ENCODE data around the gene U2AF2. TPM values are rescaled to one million over a fixed set of nuclear protein-coding genes. Genes with fewer than 3 reads are reported as not detected.

Gene U2AF2
- total and polyA plus RNA-seq, 2 of the 8 experiments (the other 6 are each of a cell fraction or from before 2014, with no cell fraction given), result 162 to 252 TPM

DNA sequence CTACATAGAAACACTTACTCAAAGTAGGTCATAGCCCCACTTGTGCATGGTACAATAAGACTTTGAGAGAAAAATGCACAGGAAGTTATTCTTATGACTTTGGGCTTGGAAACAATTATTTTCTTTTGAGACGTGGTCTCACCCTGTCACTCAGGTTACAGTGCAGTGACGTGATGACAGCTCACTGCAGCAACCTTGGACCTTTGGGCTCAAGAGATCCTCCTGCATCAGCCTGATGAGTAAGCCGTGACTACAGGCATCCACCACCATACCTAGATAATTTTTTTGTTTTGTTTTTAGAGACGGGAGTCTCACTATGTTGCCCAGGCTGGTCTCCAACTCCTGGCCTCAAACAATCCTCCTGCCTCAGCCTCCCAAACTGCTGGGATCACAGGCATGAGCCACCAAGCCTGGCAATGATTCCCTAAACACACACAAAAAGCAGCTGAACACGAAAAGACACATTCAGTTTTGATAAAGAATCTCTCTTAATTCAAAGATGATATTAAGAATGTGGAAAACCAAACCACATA is 65.4 kb downstream of the U2AF2 start:
- no peak overlapping the region for H3K14ac ChIP-seq (ENCODE audit: insufficient read length)
- no peak overlapping the region for H3K4me2 ChIP-seq (ENCODE audit: insufficient read depth in 1 of 2, low read depth in 2 of 2, low read length in 2 of 2)
- no peak overlapping the region for H2BK120ac ChIP-seq (replicated peaks; ENCODE audit: low read depth, low read length)
- no peak overlapping the region for H3K9ac ChIP-seq (replicated peaks in 1 of 4; ENCODE audit: extremely low read depth in 1 of 4, low read depth in 3 of 4, low read length in 3 of 4)
- ChIA-PET POLR2A (ENCODE audit: partially characterized antibody) (no interaction called here), CTCF (ENCODE audit: partially characterized antibody) (no interaction called here)
- no peak overlapping the region for H4K91ac ChIP-seq (replicated peaks; ENCODE audit: insufficient read length, low read length)
- H2BK12ac ChIP-seq (ENCODE audit: low read depth, low read length), result no peak overlapping the region
- no peak overlapping the region for H2BK20ac ChIP-seq (ENCODE audit: low read length)
- H3K79me2 ChIP-seq (ENCODE audit: control insufficient read depth in 1 of 2, insufficient read depth in 2 of 2, low read length in 2 of 2), result no peaks in the 10 kb centered on the region
- DNase-seq (ENCODE audit: low read depth in 1 of 2, low spot score in 2 of 2) (no peak), FAIRE-seq (no peak)
- H4K5ac ChIP-seq (ENCODE audit: insufficient read length, low read depth, low read length), result no peak overlapping the region
- H3K27me3 ChIP-seq (replicated peaks in 1 of 4; ENCODE audit: control insufficient read depth in 3 of 4, extremely low read depth in 1 of 4, insufficient read depth in 3 of 4, low read length in 3 of 4), result no peaks in the 10 kb centered on the region
- no peak overlapping the region for H2BK5ac ChIP-seq (ENCODE audit: low read depth, low read length)
- H3K23me2 ChIP-seq (ENCODE audit: low read depth, low read length), result no peaks in the 10 kb centered on the region
- H3K4ac ChIP-seq (replicated peaks; ENCODE audit: insufficient read length, low read depth, low read length), result no peak overlapping the region
- H3K79me1 ChIP-seq (ENCODE audit: low read depth, low read length), result no peaks in the 10 kb centered on the region
- no peak overlapping the region for H3K4me3 ChIP-seq (ENCODE audit: extremely low read depth in 1 of 4, insufficient read depth in 2 of 4, low read depth in 3 of 4, low read length in 4 of 4)
- H4K20me1 ChIP-seq (replicated peaks in 1 of 2; ENCODE audit: control insufficient read depth in 1 of 2, insufficient read depth in 2 of 2, low read length in 2 of 2), result no peaks in the 10 kb centered on the region
- no peak overlapping the region for H3K18ac ChIP-seq (ENCODE audit: extremely low read depth, low read length)
- H2AFZ ChIP-seq (ENCODE audit: low read length), result no peak overlapping the region
- WGBS, 2 experiments (ENCODE audit: extremely low coverage in 1 of 2, insufficient coverage in 1 of 2, insufficient read length in 1 of 2, insufficient replicate concordance in 2 of 2, low coverage in 1 of 2, low lambda C conversion rate in 2 of 2, missing lambda C conversion rate in 1 of 2), result 70% methylated on average over 5 of the region's 5 CpGs; no CpG with 5 or more reads in 1 of the 2 experiments
- no peak overlapping the region for H3K56ac ChIP-seq (replicated peaks; ENCODE audit: insufficient read length, low read depth, low read length)
- H3K9me3 ChIP-seq (ENCODE audit: insufficient read depth in 2 of 2, low read depth in 1 of 2, low read length in 1 of 2), result peaks cover 30 to 82% of the 10 kb centered on the region in 2 experiments
- H3K36me3 ChIP-seq (ENCODE audit: control insufficient read depth in 2 of 4, insufficient read depth in 4 of 4, low read length in 3 of 4), result no peaks in the 10 kb centered on the region
- H3K23ac ChIP-seq (ENCODE audit: insufficient read length), result no peak overlapping the region
- H3K27ac ChIP-seq (ENCODE audit: low read depth, low read length), result no peak overlapping the region
- H4K8ac ChIP-seq (ENCODE audit: extremely low read depth, insufficient read depth, low read length), result no peak overlapping the region
- H2BK15ac ChIP-seq (ENCODE audit: low read length), result no peak overlapping the region
- no peak overlapping the region for H2AK5ac ChIP-seq (ENCODE audit: low read depth, low read length)
- no peaks in the 10 kb centered on the region for H3K4me1 ChIP-seq (replicated peaks in 1 of 4; ENCODE audit: control insufficient read depth in 3 of 4, insufficient read depth in 4 of 4, low read length in 3 of 4)
- no peak for TF ChIP-seq GTF2F1 (IDR thresholded peaks at IDR 0.05; ENCODE audit: borderline replicate concordance, low read depth, low read length)
- TF ChIP-seq RNF2 (IDR thresholded peaks at IDR 0.05; ENCODE audit: borderline replicate concordance, low read depth, low read length, missing control alignments, poor library complexity, severe bottlenecking), result no peak
- TF ChIP-seq TAF1 (IDR thresholded peaks at IDR 0.05; ENCODE audit: low read depth, low read length), result no peak
- TF ChIP-seq, protein P1, sequence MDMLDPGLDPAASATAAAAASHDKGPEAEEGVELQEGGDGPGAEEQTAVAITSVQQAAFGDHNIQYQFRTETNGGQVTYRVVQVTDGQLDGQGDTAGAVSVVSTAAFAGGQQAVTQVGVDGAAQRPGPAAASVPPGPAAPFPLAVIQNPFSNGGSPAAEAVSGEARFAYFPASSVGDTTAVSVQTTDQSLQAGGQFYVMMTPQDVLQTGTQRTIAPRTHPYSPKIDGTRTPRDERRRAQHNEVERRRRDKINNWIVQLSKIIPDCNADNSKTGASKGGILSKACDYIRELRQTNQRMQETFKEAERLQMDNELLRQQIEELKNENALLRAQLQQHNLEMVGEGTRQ (IDR thresholded peaks at IDR 0.05; ENCODE audit: low read length), result no peak
- no peak for TF ChIP-seq BRCA1 (IDR thresholded peaks at IDR 0.05; ENCODE audit: low read depth, low read length)
- no peak for TF ChIP-seq MAFK (IDR thresholded peaks at IDR 0.05; ENCODE audit: low read depth, low read length)
- no peak for TF ChIP-seq TCF12 (IDR thresholded peaks at IDR 0.05; ENCODE audit: low read depth, low read length)
- TF ChIP-seq PHF8 (conservative IDR thresholded peaks at IDR 0.05; ENCODE audit: low read depth, low read length), result no peak
- no peak for TF ChIP-seq SUZ12 (IDR thresholded peaks at IDR 0.05; ENCODE audit: low read length)
- no peak for TF ChIP-seq TBP (IDR thresholded peaks at IDR 0.05; ENCODE audit: low read depth, low read length)
- TF ChIP-seq ZNF274 (IDR thresholded peaks at IDR 0.05; ENCODE audit: borderline replicate concordance, extremely low read depth, low read length), result no peak
- no peak for TF ChIP-seq SIRT6 (IDR thresholded peaks at IDR 0.05; ENCODE audit: low read length)
- TF ChIP-seq, protein P2, sequence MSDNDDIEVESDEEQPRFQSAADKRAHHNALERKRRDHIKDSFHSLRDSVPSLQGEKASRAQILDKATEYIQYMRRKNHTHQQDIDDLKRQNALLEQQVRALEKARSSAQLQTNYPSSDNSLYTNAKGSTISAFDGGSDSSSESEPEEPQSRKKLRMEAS (IDR thresholded peaks at IDR 0.05), result no peak
- no peak for TF ChIP-seq POLR2A (IDR thresholded peaks at IDR 0.05; ENCODE audit: control extremely low read depth in 1 of 2, low read depth in 2 of 2, low read length in 2 of 2)

All from H1 (cell line).